ENCODE measurements around the gene UNC80. TPM values are rescaled to one million over a fixed set of nuclear protein-coding genes. Genes with fewer than 3 reads are reported as not detected.

UNC80 gene
- total RNA-seq, 1 donor = not detected

- peak; percentile 6 for DNase-seq (ENCODE audit: low read depth)
- no peak overlapping the region for H3K4me3 ChIP-seq (ENCODE audit: low read depth, low read length)
- TF ChIP-seq, protein P1, sequence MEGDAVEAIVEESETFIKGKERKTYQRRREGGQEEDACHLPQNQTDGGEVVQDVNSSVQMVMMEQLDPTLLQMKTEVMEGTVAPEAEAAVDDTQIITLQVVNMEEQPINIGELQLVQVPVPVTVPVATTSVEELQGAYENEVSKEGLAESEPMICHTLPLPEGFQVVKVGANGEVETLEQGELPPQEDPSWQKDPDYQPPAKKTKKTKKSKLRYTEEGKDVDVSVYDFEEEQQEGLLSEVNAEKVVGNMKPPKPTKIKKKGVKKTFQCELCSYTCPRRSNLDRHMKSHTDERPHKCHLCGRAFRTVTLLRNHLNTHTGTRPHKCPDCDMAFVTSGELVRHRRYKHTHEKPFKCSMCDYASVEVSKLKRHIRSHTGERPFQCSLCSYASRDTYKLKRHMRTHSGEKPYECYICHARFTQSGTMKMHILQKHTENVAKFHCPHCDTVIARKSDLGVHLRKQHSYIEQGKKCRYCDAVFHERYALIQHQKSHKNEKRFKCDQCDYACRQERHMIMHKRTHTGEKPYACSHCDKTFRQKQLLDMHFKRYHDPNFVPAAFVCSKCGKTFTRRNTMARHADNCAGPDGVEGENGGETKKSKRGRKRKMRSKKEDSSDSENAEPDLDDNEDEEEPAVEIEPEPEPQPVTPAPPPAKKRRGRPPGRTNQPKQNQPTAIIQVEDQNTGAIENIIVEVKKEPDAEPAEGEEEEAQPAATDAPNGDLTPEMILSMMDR (IDR thresholded peaks at IDR 0.05; ENCODE audit: insufficient read depth, low read length) = peak; percentile 14
Observed at GRCh38 chr2:209936106-209936666, 164.6 kb downstream of the UNC80 start.

DNA sequence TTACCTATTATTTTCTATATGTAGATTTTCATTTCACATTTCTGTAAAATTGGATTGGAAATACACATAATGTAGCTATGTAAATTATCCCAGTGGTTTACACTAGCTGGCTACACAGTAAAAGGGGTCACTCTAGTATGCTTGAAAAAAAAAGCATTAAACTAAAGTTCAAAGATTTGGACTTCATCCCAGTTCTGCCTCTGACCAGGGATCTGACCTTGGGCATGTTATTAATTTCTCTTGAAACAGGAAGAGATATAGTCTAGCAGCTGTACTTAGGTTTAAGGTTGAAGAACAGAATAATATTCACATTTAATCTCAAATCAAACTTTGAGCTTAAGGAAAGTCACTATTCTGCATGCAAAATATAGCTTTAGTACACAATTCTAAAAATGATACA, 166.3 kb downstream of the UNC80 start:
- H3K4me3 ChIP-seq (ENCODE audit: low read depth, low read length) = no peak overlapping the region
- TF ChIP-seq, protein P1 (IDR thresholded peaks at IDR 0.05; ENCODE audit: insufficient read depth, low read length) = no peak
- DNase-seq (ENCODE audit: low read depth) = no peak

DNA sequence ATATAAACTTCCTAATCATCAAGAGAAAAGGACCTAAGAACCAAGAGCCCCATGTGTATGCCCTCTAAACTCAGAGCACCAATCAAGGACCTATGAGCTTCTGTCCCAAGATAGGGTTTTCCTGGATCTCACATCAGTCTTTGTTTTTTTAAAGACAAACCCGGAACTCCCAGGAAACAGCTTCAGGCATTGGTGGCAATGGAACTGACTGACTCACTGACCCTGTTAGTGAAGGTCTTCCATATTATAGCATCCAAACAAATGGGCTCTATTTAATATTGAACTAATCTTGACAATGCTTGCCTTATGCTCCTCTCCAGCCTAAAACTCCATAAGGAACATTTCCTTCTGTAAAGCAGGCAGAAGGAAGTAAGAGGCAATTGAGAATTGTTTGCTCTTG, 167.3 kb downstream of the UNC80 start:
- DNase-seq (ENCODE audit: low read depth) = no peak
- H3K4me3 ChIP-seq (ENCODE audit: low read depth, low read length) = no peak overlapping the region
- TF ChIP-seq, protein P1 (IDR thresholded peaks at IDR 0.05; ENCODE audit: insufficient read depth, low read length) = no peak

DNA sequence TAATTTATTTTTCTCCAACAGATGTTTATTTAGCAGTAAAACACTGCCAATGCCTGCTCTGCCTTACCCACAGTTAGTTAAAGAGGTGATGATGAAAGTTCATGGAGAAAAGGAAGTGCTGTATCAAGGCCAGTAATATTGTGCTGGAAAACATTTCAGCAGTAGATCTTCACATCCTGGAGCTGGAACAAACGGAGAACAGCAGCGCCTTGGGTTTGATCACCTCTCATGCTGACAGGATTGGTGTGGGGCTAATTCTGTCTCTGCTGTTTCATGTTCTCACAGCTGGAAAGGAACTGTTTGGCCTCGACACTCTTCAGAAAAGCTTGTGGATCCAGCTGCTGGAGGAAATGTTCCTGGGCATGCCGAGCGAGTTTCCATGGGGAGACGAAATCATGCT, 169.3 kb downstream of the UNC80 start:
- no peak for DNase-seq (ENCODE audit: low read depth)
- H3K4me3 ChIP-seq (ENCODE audit: low read depth, low read length) = no peak overlapping the region
- TF ChIP-seq, protein P1 (IDR thresholded peaks at IDR 0.05; ENCODE audit: insufficient read depth, low read length) = no peak

DNA sequence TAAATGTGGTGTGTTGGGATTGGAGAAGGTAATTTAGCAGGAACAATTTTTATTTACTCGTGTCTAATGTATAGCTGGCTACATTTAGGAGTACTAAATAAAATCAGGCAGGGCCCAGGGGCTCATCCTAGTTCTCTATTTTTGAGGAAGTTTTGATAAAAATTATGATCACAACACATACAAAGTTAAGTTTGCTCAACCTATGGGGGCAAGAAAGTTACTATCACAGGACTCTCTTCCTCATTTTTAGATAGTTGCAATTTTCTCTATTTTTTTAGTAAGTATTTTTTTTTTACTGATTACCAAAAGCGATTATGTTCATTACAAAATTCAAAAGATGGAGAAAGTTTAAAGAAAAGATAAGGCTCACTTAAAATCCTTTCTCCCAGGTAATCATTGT, 170.8 kb downstream of the UNC80 start:
- TF ChIP-seq, protein P1 (IDR thresholded peaks at IDR 0.05; ENCODE audit: insufficient read depth, low read length) = no peak
- no peak overlapping the region for H3K4me3 ChIP-seq (ENCODE audit: low read depth, low read length)
- DNase-seq (ENCODE audit: low read depth) = no peak

GRCh38 chr2:209942936-209943605, 171.4 kb downstream of the UNC80 start:
- no peak for DNase-seq (ENCODE audit: low read depth)
- TF ChIP-seq, protein P1 (IDR thresholded peaks at IDR 0.05; ENCODE audit: insufficient read depth, low read length) = no peak
- no peak overlapping the region for H3K4me3 ChIP-seq (ENCODE audit: low read depth, low read length)

All from fibroblast of the aortic adventitia (primary cell).